Panc1 (cell line): ENCODE results near the gene LRCH2.

ENCODE experiments used
- POLR2AphosphoS5 ChIP-seq: IDR thresholded peaks from 2 replicates; pipeline ENCODE4 v1.6.1; 2012; ENCODE audit warnings: mild to moderate bottlenecking, low read depth, low read length, moderate library complexity
- REST ChIP-seq, 2 experiments: IDR thresholded peaks; 2 replicates each; pipeline ENCODE4 v1.6.1; 2011 to 2012; ENCODE audit warnings: low read depth in 2 of 2, control low read depth in 1 of 2, low read length in 1 of 2, mild to moderate bottlenecking in 1 of 2, moderate library complexity in 1 of 2; ENCODE audit not compliant: insufficient read depth in 1 of 2
- TCF7L2 ChIP-seq: IDR thresholded peaks from 2 replicates; pipeline ENCODE4 v1.6.1; 2011; ENCODE audit warnings: mild to moderate bottlenecking, low read depth, low read length, inconsistent platforms
- TF ChIP-seq, protein P1 (sequence below): fragments of 450-650 bp; IDR thresholded peaks from 2 replicates; pipeline ENCODE4 v1.5.1; 2017; ENCODE audit warnings: mild to moderate bottlenecking

- TF ChIP-seq, protein P1, sequence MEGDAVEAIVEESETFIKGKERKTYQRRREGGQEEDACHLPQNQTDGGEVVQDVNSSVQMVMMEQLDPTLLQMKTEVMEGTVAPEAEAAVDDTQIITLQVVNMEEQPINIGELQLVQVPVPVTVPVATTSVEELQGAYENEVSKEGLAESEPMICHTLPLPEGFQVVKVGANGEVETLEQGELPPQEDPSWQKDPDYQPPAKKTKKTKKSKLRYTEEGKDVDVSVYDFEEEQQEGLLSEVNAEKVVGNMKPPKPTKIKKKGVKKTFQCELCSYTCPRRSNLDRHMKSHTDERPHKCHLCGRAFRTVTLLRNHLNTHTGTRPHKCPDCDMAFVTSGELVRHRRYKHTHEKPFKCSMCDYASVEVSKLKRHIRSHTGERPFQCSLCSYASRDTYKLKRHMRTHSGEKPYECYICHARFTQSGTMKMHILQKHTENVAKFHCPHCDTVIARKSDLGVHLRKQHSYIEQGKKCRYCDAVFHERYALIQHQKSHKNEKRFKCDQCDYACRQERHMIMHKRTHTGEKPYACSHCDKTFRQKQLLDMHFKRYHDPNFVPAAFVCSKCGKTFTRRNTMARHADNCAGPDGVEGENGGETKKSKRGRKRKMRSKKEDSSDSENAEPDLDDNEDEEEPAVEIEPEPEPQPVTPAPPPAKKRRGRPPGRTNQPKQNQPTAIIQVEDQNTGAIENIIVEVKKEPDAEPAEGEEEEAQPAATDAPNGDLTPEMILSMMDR = no peak
- no peak for TF ChIP-seq POLR2AphosphoS5
- TF ChIP-seq TCF7L2 = no peak
- TF ChIP-seq REST (IDR thresholded peaks at IDR 0.05; ENCODE audit: insufficient read depth in 1 of 2, low read depth in 2 of 2, low read length in 1 of 2) = no peak
These were observed 56.0 kb downstream of the LRCH2 start for GRCh38 chrX:115177932-115178331.
